GM12891 (cell line): Measurements from ENCODE around the gene RAB5IF. TPM values are rescaled to one million over a fixed set of nuclear protein-coding genes. Genes with fewer than 3 reads are reported as not detected.
A peak's percentile ranks its signal among the peaks of the same experiment; 100 is the strongest.
"Not testable (repeated sequence)": the region's sequence is repeated elsewhere in the genome, so short reads cannot be mapped to it uniquely, and the experiment has no call there.

Experiments
- DNase-seq: peaks from one replicate; pipeline ENCODE4 v3.0.0; 2011; ENCODE audit warnings: low spot score; ENCODE audit not compliant: insufficient read length
- FAIRE-seq: peaks from 2 replicates; lab custom pipeline; 2011; peaks lifted over from hg19 to GRCh38; lab: Jason Lieb, UNC
- PAX5 ChIP-seq: IDR thresholded peaks from 2 replicates; pipeline ENCODE4 v1.6.1; 2011; ENCODE audit warnings: low read length, moderate library complexity, mild to moderate bottlenecking; ENCODE audit not compliant: insufficient read depth, severe bottlenecking
- POLR2A ChIP-seq: IDR thresholded peaks from 2 replicates; pipeline ENCODE4 v1.6.1; 2011; ENCODE audit warnings: low read depth, low read length, control low read depth
- POLR2AphosphoS5 ChIP-seq: IDR thresholded peaks from 2 replicates; pipeline ENCODE4 v1.6.1; 2011; ENCODE audit warnings: low read depth, low read length, control low read depth
- POU2F2 ChIP-seq: IDR thresholded peaks from 2 replicates; pipeline ENCODE4 v1.6.1; 2011; ENCODE audit warnings: low read depth, mild to moderate bottlenecking, control low read depth, low read length, moderate library complexity
- SPI1 ChIP-seq: IDR thresholded peaks from 2 replicates; pipeline ENCODE4 v1.6.1; 2011; ENCODE audit warnings: low read depth, low read length, control low read depth
- TAF1 ChIP-seq: IDR thresholded peaks from 2 replicates; pipeline ENCODE4 v1.6.1; 2011; ENCODE audit warnings: low read depth, low read length, control low read depth
- polyA plus RNA-seq: library from polyadenylated mRNA; unstranded; fragments of >200 nt; gene quantifications from one replicate; pipeline ENCODE4 v1.2.1, GENCODE V29; 2012; ENCODE audit warnings: low read depth, missing spikeins, inconsistent platforms; ENCODE audit not compliant: missing spikeins

Gene RAB5IF
- 69.0 TPM for polyA plus RNA-seq

GRCh38 chr20:36605399-36606157 lies at the start of gene RAB5IF:
TSS of gene RAB5IF (plus strand) at chr20:36605779. CDS start at chr20:36605952, 173 bp downstream.
- TF ChIP-seq PAX5 = peak; percentile 31
- TF ChIP-seq POU2F2 = 0 out of 2 replicates have a peak, but pooled peaks have one; percentile 37
- TF ChIP-seq TAF1 = 0 out of 2 replicates have a peak, but pooled peaks have one; percentile 38
- TF ChIP-seq SPI1 = peak; percentile 49
- TF ChIP-seq POLR2A = peak; percentile 80
- peak; percentile 94 for TF ChIP-seq POLR2AphosphoS5
- DNase-seq (peak; percentile 85), FAIRE-seq (peak; percentile 100)

- no peak for TF ChIP-seq PAX5
- TF ChIP-seq TAF1 = no peak
- TF ChIP-seq SPI1 = no peak
- no peak for TF ChIP-seq POU2F2
- TF ChIP-seq POLR2A = no peak
- no peak for TF ChIP-seq POLR2AphosphoS5
- DNase-seq (no peak), FAIRE-seq (no peak)
Measured at GRCh38 chr20:36562724-36563123, 42.9 kb upstream of the RAB5IF start.

GRCh38 chr20:36563374-36563773 lies 42.2 kb upstream of the RAB5IF start:
- no peak for FAIRE-seq
- DNase-seq = no peak
- no peak for TF ChIP-seq POU2F2
- TF ChIP-seq POLR2AphosphoS5 = no peak
- TF ChIP-seq POLR2A = no peak
- TF ChIP-seq SPI1 = no peak
- no peak for TF ChIP-seq PAX5
- TF ChIP-seq TAF1 = no peak

GRCh38 chr20:36564078-36564725 lies 41.4 kb upstream of the RAB5IF start:
- not testable (repeated sequence) for FAIRE-seq, DNase-seq

- not testable (repeated sequence) for DNase-seq, FAIRE-seq
Measured at GRCh38 chr20:36564726-36565121, 40.9 kb upstream of the RAB5IF start.

- no peak for FAIRE-seq
- no peak for DNase-seq
- TF ChIP-seq POLR2A (no peak), SPI1 (no peak), TAF1 (no peak), POLR2AphosphoS5 (no peak), POU2F2 (no peak), PAX5 (no peak)
Measured at GRCh38 chr20:36565520-36565919, 40.1 kb upstream of the RAB5IF start.

- FAIRE-seq (no peak), DNase-seq (no peak)
Measured at GRCh38 chr20:36569847-36570429, 35.6 kb upstream of the RAB5IF start.

GRCh38 chr20:36571564-36572504 lies 33.7 kb upstream of the RAB5IF start:
- TF ChIP-seq POLR2AphosphoS5 (no peak), SPI1 (no peak), TAF1 (no peak), POU2F2 (no peak), POLR2A (no peak), PAX5 (no peak)
- no peak for DNase-seq
- FAIRE-seq = no peak

More at GRCh38 chr20:36569847-36570429, 35.6 kb upstream of the RAB5IF start:
- TF ChIP-seq POLR2A (no peak), SPI1 (no peak), POLR2AphosphoS5 (no peak), TAF1 (no peak), PAX5 (no peak), POU2F2 (no peak)

- FAIRE-seq (peak; percentile 5), DNase-seq (no peak)
- TF ChIP-seq TAF1 (no peak), POU2F2 (no peak), POLR2AphosphoS5 (no peak)
Measured at GRCh38 chr20:36572701-36573102, 32.9 kb upstream of the RAB5IF start.
